C4-2B (cell line): ENCODE measurements around the gene RALGAPA2.

Experiments used
- H3K27ac ChIP-seq: fragments of 450-650 bp; 2 replicates; pipeline ENCODE4 v1.5.1; 2017
- CTCF ChIP-seq: fragments of 450-650 bp; conservative IDR thresholded peaks from 2 replicates; pipeline ENCODE4 v1.5.1; 2017; ENCODE audit warnings: mild to moderate bottlenecking
- ZFX ChIP-seq: fragments of 450-650 bp; IDR thresholded peaks from 2 replicates; pipeline ENCODE4 v1.6.1; 2017

The RALGAPA2 gene

GRCh38 chr20:20641783-20642182 is 70.7 kb downstream of the RALGAPA2 start:
- TF ChIP-seq CTCF (no peak), ZFX (no peak)
- H3K27ac ChIP-seq = no peak overlapping the region

DNA sequence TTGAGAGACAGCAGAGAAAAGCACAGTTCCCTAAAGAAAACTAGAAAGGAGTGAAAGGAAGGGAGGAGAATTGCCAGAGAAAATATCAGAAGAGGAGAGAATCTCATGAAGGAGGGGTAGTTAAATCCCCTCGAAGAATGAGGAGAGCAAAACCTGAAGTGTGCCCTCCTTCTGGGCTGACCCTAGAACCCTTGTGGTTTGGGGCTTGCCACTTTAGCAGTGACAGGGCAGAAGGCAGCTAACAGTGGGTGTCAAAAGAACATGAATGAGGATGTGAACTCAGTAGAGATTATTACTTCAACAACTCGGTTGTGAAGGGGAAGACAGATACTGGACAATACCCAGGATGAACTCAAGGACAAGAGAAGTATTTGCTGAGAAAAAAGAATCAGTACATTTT is 73.6 kb downstream of the RALGAPA2 start:
- no peak overlapping the region for H3K27ac ChIP-seq
- no peak for TF ChIP-seq ZFX
- TF ChIP-seq CTCF = no peak

GRCh38 chr20:20637998-20638725 is 74.3 kb downstream of the RALGAPA2 start:
- H3K27ac ChIP-seq = no peak overlapping the region
- TF ChIP-seq CTCF = no peak
- TF ChIP-seq ZFX = no peak

GRCh38 chr20:20635006-20635405 is 77.4 kb downstream of the RALGAPA2 start:
- no peak overlapping the region for H3K27ac ChIP-seq
- TF ChIP-seq CTCF = no peak
- no peak for TF ChIP-seq ZFX

- no peak overlapping the region for H3K27ac ChIP-seq
- TF ChIP-seq CTCF (no peak), ZFX (no peak)
These were observed 79.8 kb downstream of the RALGAPA2 start for GRCh38 chr20:20632644-20633043.

DNA sequence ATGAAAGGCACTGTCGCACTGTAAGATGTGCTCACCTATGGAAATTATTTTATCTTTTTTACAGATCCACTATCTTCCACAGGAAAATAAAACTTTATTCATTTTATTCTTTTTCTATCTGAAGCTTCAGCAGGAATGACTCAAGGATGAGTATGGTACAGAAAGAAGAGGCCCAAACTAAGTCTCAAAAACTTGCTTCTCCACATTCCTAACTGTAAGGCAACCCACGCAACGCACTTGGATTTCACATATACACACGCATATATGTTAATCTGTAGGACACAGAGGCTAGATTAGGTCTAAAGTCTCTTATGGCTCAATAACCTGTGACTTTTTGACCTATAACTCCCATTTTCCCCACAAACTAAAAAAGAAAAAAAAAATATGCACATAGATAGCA is 81.9 kb downstream of the RALGAPA2 start:
- no peak overlapping the region for H3K27ac ChIP-seq
- TF ChIP-seq CTCF = no peak
- no peak for TF ChIP-seq ZFX

DNA sequence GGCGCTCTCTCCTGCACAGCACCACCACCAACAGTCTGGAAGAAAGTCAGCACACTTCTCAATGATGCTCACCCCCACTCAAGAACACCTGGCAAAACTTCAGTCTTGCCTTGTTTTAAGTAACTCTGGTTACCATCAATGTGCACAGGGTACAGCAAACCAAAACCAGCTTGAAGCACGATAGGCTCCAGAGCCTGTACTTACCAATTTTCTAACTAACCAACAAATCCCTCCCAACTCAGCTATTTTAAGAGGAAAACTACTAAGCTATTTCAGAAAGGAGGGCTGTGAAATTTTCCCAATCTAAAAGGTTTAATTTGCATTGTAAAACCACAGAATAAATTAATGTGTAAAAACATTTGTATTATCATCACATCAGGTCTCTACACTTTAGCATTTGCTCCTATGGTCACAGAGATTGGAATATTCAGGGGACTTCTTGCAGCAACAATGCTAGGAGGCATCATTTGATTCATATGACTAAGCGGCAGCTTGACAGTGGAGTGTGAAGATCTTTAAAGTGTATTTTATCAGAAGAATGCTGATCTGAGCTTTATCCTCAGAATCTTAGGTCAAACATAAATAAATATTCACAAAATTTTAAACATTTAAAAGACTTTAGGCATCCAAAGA is 82.8 kb downstream of the RALGAPA2 start:
- no peak overlapping the region for H3K27ac ChIP-seq
- no peak for TF ChIP-seq CTCF
- no peak for TF ChIP-seq ZFX
